Measurements from ENCODE around the gene TREH.
A peak's percentile ranks its signal among the peaks of the same experiment; 100 is the strongest.
"Not testable (repeated sequence)": the region's sequence is repeated elsewhere in the genome, so short reads cannot be mapped to it uniquely, and the experiment has no call there.

Gene TREH

DNA sequence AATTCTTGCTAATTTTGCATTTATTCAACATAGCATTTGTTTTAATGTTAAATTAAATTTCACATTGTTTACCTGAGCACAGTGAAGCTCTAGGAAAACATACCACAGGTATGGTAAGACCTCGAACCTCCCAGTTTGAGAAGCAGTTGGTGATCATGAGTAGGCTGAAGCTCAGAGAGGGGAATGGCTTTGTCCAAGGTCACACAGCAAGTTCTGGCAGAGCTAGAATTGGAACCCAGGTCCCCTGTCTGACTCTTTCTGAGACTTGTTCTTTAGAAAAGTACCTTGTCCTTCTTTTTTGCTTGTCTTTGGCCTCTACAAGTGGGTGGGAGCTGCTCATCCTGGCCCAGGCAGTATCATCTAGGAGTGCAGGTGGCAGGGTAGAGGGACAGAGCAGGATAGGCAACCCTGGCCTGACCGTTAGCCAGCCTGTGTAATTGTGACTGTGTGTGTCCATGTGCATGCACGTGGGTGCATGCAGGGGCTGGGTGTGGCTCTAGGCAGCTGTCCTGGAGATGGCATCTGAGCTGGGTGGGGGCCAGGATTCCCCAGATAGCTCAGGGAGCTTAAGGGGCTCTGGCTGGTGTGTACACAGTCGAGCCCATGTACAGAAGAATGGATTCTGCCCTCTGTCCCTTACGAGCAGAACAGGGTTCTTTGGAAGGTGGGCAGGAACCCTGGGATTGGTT is 50.4 kb downstream of the TREH start:
- DNase-seq (ENCODE audit: low spot score): no peak

DNA sequence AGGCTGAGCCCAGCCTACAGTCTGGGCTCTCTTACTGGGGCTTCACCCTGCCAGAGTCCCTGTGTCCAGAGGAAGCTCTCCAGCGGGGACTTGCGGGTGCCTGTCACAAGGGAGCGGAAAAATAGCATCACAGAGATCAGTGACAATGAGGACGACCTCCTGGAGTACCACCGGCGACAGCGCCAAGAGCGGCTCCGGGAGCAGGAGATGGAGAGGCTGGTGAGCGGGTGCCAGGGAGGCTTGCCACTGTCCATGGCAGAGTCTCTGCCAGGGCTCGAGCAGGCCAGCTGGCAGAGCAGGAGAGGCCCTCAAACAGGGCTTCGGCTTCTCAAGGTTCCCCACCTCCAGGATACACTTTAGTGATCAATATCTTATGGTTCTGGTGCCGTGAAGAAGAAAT is 51.0 kb downstream of the TREH start:
- no peak for DNase-seq (ENCODE audit: low spot score)

DNA sequence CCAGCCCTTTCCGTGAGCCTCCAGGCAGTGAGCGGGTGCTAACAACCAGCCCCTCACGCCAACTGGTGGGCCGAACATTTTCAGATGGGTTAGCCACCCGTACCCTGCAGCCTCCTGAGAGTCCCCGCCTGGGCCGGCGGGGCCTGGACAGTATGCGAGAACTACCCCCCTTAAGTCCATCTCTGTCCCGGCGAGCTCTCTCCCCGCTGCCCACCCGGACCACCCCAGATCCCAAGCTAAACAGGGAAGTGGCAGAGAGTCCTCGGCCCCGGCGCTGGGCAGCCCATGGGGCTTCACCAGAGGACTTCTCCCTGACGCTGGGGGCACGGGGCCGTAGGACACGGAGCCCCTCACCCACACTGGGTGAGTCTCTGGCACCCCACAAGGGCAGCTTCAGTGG is 51.4 kb downstream of the TREH start:
- DNase-seq (ENCODE audit: low spot score): no peak

DNA sequence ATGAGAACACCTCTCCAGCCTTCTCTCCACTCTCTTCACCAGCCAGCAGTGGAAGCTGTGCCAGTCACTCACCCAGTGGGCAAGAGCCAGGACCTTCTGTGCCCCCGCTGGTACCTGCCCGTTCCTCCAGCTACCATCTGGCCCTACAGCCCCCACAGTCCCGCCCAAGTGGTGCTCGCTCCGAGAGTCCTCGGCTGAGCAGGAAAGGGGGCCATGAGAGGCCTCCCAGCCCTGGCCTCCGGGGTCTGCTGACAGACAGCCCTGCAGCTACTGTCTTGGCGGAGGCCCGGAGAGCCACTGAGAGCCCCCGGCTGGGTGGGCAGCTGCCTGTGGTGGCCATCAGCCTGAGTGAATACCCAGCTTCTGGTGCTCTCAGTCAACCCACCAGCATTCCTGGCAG is 51.9 kb downstream of the TREH start:
- DNase-seq (ENCODE audit: low spot score): no peak

DNA sequence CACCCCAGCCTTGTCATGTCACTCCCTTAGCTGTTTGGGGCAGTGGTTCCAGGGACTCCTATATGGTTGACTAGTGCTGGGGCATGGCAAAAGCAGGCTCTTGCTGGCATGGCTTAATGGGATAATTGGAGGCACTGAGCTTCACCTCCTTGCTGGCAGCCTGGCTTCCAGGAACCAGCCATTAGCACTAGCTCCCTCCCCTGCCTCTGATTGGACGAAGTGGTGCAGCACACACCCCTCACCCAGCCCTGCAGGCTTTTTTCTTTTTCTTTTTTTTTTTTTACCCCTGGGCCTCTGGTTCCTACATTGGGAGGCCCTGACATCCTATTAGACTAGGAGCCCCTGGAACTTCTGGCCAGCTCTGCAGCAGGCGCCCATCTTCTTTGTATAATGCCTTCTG is 53.5 kb downstream of the TREH start:
- no peak for DNase-seq (ENCODE audit: low spot score)

DNA sequence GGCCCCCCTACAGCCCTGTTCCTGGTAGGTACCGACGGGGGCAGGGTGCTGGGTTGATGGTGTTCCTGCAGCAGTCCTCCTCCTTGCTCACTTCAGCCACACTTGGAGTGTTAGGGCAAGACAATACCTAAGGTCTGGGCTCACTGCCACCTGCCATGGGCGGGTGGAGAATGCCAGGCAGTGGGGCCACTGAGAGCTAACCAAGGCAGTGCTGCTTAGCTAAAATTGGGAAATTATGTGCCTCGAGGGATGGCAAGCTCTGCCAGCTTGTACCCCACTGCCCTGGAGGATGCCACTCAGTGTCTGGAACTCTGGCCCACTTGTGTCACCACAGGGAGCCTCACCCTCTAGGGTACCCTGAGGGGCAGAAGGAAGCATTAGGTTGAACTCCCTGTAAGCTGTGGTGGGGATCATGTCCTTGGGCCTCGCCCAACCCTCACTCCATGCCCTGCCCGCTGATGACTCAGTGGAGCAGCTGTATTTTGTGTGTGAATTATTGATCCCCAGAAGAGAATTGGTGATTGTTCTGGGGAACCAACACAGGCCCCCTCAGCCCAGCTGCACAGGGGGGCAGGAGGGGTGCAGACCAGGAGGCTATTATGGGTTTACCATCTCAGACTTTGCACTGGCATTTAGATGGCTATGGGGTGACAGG is 54.3 kb downstream of the TREH start:
- DNase-seq (ENCODE audit: low spot score): no peak

DNA sequence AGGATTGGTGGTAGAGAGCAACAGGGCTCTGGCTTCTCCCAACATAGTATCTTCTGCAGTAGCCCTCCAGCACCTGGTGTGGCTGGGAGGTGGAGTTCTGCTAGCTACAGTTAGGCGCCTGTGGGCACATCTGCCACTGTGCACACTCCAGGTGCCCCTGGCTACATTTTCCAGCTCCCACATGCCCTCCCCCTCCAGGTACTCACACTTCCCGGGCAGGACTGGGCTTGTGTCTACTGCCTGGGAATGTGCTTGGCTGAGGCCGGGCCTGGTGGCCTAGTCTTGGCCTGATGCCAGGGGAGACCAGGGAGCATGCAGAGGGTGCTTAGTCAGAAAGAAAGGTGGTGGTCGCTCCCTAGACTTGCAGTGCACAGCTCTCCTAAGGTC is 56.2 kb downstream of the TREH start:
- no peak for DNase-seq (ENCODE audit: low spot score)

DNA sequence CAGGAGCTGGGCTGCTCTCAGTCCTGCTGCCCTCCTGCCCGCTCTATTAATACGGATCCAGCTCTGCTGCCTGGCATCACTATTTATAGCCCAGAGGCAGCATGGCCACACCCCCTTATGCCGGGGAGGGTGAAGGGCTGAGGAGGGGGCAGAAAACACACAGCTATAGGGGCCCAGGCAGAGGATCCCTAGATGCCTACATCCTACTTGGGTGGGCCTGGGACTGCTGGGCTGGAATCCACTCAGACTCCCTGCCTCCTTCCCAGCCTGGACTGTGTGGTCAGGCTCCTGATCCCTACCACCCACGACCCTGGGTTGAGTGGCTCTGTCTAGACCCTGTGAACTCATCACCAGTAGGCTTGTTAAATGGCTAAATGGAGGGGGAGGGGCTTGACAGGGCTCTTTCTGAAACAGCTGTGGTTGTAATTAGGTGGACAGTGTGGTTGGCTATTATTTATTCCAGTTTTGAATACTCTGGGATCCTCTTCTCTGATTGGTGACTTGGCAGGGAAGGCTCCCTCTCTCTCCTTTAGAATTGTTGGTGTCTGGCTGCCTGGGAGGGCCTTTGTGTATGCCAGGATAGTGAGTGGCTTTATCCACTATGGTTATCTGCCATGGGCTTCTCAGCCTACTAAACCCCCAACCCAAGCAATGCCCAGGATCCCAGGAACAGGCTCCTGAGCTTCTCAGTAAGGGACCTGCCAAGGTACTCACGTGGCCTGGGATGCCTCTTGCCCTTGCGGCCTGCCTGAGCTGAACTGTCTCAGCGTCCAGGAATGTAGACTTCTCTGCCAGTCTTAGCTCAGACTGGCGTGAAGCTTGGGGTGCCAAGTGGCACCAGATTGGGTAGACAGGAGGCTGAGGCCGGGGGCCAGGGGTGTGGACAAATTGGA is 56.8 kb downstream of the TREH start:
- DNase-seq (ENCODE audit: low spot score): peak; percentile 72

DNA sequence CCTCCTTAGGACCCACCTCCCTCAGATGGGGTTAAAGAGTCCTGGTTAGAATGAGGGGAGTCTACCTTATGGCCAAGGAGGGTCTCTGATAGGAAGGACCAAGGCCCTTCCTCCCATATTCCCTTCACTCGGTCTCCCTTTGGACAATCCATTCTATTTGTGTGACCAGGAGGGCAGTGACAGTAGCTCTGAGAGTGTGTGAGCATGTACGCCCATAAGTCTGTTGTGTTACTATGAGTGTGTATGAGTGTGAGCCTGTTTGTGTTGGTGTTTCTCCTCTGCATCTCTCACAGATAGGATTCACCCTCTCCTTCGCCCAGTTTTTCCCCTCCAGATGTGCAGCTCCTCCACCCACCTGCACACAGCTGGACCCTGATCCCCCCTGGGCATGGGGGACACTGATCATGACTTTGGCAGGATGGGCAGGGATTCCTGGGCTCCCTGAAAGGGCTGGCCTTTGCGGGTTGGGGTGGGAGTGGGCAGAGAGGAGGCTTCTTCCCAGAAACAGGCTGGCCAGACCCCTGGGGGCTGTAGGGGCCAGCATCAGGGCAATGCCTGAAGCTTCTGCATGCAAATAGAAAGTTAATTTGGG is 57.6 kb downstream of the TREH start:
- no peak for DNase-seq (ENCODE audit: low spot score)

DNA sequence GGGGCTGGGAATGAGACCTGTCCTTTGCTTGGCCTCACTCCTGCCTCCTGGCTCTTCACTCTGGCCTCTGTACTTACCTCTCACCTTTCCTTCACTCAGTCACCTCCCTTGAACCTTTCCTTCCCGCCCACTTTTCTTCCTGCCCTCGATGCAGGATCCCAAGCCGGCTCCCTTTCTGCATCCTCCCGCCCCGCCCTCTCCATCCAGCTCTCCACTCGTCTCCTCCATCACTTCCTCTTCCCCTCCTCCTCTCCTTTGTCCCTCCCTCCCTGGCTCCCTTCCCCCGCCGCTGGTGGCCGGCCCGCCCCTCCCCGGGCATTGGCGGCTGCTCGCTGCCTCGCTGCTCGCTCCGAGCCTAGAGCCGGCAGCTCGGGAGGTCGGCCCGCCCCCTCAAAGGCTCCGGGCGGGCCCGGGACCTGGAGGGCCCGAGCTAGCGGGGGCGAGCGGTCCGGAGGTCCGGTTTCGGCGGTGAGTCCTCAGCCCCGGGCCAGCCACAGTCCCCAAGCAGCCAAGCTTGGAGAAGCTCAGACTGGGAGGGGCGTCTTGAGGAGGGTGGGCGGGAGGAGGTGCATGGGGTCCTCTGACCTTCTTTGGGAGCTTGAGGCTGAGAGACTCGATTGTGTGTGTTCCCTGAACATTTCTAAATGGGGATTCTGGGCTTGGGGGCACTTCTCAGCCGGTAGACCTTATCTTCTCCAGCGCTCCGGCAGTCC is 58.2 kb downstream of the TREH start:
- DNase-seq (ENCODE audit: low spot score): peak; percentile 86

DNA sequence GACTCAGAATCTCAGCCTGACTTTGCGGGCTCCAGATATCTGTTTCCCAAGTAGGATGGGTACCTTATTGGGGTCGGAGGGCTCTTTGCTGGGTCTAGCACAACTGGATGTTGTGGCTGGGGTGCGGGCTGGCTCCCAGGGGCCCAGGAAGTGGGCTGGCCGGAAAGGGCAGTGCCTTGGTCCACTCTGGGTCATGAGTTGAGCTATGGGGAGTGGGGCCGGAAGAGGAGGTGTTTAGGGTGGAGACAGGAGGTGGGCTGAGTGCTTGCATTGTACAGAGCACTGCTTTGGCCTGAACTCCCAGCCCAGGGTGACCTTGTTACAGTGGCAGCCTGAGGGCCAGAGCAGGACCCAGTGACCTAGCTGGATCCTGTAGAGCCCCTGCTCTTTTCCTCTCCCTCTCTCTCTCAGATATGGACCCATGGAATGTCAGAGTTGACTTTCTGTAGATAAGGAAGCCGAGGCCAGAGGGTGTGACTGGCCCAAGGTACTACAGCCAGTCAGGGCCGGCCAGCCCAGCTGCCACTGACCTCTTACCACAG is 58.9 kb downstream of the TREH start:
- no peak for DNase-seq (ENCODE audit: low spot score)

DNA sequence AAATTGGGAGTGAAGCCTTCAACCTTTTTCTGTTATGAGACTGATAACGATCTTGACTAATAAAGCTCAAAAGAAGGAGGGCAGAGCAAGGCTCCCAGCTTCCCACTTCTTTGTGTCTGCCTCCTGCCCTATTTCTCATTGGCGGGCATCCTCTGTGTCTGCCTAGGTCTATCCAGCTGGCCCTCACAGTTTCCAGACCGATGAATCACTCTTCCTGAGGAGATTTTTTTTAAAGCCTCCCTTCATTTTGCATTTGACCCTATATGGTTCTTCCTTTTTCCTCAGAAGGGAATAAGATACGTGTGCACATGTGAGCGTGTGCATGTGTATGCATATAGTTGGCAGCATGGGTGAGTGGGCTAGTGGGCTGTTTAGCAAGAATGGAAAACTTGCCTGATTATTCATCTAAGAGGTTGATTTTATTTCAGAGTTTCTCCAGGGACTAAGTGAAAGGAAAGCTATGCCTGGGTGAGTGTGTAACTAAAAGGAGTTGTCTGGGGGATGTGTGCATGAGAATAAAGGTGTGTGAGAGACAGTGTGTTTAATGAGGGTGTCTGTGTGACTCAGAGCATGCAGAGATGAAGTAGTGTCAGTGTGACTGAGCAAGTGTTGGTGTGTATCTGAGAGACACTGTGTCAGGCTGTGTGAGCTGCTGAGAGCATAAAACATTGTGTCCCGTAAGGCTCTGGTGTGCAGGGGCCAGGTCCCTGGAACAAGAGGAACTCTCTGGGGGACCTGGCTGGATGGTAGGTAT is 59.8 kb downstream of the TREH start:
- DNase-seq (ENCODE audit: low spot score): peak; percentile 89

DNA sequence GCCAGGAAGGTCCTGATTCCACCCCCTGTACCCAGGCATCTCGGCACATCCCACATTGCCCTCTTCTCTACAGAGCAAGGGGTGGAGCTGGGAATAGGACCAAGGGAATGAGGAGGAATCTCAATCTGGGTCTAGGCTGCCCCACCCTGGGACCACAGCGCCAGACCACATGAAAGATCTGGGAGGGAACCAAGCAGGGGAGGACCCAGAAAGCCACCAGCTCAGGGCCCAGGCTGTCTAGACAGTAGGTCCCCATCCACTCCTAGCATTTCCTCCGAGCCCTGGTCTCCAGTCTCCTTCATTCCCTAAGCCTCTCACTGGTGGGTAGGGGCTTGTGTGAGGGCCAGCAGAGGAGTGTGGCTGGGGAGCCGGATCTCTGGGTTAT is 60.5 kb downstream of the TREH start:
- DNase-seq (ENCODE audit: low spot score): peak; percentile 67

DNA sequence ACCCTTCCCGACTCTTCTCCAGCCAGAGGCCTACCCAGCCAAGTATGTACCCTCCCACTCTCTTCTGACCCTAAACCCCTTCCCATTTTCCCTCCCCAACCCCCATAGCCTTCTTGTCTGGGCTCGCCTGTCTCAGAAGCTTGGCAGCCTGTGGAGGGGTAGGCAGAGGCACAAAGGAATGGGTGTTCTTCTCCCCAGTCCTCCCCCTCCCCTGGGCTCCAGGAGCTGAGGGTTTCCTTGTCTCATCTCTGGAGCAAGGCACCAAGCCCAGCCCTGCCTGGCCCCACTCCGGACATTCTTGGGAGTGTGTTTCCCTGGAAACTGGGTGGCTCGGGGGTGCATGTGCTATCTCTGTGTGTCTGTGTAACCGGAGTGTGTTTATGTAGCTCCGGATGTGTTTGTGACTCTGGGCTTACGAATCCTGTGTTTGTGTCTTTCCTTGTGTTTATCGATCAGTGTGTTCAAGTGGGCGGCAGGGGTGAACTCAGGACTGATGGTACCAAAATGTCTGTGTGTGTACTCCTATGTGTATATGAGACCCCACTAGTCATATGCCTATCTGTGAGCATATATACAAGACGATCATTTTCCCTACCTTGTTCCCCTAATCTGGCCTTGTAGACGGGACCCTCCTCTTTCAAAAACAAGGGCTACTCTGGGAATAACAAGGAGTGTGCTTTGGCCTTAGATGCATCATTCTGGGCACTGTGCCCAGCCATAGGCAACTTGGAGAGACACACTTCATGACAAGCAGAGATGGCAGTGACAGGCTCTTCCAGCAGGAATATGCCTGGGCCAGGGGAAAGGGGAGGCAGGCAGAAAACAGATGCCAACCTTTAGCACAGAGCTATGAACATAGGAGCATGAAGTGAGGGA is 61.1 kb downstream of the TREH start:
- DNase-seq (ENCODE audit: low spot score): no peak

DNA sequence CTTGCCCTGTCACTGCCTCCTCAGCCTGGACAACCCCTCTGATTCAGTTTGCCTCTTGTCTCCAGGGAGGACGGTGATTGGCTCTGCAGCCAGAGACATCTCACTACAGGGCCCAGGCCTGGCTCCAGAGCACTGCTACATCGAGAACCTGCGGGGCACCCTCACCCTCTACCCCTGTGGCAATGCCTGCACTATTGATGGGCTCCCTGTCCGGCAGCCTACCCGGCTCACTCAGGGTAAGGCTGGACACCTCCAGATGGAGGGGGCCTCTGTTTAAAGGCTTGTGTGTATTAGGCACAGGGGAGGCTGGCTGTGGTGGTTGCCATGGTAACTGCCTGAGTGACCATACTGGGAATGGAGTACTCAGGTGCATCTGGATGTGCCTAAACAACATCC is 63.5 kb downstream of the TREH start:
- DNase-seq (ENCODE audit: low spot score): no peak

DNA sequence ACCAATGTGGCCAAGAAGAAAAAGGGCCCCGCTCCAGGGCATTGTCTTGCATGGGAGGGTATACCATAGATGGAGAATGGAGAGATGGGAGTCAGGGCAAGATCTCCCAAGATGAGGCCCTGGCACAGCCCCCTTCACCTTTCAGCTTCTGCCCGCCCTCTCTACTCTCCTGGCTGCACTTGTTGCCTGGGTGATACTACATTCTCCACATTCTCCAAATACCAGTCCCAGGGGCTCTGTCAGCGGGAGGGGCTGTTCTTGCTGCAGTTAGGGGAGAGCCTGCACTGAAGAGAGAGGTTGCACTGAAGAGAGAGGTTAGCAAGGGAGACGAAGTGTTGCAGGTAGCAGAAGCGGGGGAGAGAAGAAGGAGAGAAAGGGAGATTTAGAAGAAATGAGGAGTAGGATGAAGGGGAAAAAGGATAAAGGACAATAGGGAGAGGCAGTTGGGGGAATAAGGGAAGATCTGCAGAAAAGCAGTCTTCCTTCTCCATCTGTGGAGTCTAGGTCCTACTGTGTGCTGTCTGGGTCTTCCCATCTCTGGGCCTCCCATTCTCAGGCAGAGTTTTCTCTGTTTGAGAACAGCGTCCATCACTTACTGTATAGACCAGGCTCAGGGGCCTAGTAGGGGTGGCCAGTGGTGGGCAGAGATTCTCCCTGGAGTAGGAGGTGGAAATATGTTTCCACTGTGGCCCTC is 64.0 kb downstream of the TREH start:
- DNase-seq (ENCODE audit: low spot score): no peak

DNA sequence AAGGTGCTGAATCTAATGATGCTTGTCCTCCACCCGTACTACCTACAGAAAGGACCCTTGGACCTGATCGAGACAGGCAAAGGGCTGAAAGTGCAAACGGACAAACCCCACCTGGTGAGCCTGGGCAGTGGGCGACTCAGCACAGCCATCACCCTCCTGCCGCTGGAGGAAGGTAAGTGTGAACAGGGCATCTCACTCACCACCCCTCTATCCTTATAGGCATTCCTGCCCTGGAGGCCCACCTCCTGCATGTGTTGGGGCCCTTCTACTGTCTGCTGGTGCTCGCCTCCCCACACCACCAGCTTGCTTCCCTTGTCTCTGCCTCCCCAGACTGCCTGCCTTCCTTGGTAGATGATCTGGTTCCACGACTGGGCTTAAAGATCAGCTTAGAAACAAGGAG is 64.9 kb downstream of the TREH start:
- no peak for DNase-seq (ENCODE audit: low spot score)

DNA sequence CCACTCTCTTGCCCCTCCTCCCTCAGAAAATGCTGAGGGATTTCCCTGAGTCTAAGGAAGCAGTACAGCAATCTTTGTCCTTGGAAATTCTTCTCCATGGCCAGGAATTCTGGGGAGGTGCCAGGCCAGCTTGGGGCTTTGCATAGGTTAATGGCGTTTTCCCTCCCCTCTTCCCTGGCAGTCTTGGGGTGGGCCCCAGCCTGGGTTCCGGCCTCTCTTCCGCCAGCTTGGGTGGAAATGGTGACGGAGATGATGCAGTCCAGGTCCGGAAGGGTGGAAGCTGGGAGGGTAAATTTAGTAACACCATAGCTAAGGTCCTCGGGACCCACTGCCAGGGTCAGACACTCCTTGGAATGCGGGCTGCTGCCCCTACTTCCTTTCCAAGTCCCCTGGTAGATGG is 67.1 kb downstream of the TREH start:
- no peak for DNase-seq (ENCODE audit: low spot score)

DNA sequence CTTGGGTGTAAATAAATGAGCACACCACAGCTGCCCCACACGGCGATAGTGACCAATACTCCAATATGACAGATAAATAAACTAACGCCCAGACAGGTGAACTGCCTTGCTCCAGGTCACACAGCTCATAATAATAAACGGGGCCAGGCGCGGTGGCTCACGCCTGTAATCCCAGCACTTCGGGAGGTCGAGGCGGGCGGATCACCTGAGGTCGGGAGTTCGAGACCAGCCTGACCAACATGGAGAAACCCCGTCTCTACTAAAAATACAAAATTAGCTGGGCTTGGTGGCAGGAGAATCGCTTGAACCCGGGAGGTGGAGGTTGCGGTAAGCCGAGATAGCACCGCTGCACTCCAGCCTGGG is 68.0 kb downstream of the TREH start:
- not testable (repeated sequence) for DNase-seq (ENCODE audit: low spot score)

Measured in hepatic stellate cell (primary cell).